KMS-11 (cell line): ENCODE measurements around the gene SYT1.

Experiments used
- H2AFZ ChIP-seq: fragments of 200-600 bp; sonication (generic); 2 replicates; pipeline ENCODE4 v1.6.1; 2016; ENCODE audit warnings: antibody characterized with exemption, mixed run types, low read depth
- H3K27ac ChIP-seq: fragments of 200-600 bp; sonication (generic); 2 replicates; pipeline ENCODE4 v1.6.1; 2016; ENCODE audit warnings: mild to moderate bottlenecking, mixed run types
- H3K27me3 ChIP-seq: fragments of 200-600 bp; sonication (generic); 2 replicates; pipeline ENCODE4 v1.6.1; 2017; ENCODE audit warnings: mild to moderate bottlenecking, low read depth, mixed run types, moderate library complexity; ENCODE audit not compliant: insufficient read depth
- H3K36me3 ChIP-seq: fragments of 200-600 bp; sonication (generic); 2 replicates; pipeline ENCODE4 v1.6.1; 2017; ENCODE audit warnings: mild to moderate bottlenecking, mixed run types; ENCODE audit not compliant: insufficient read depth
- H3K4me1 ChIP-seq: fragments of 200-600 bp; sonication (generic); 2 replicates; pipeline ENCODE4 v1.6.1; 2016; ENCODE audit warnings: mild to moderate bottlenecking, low read depth, mixed run types; ENCODE audit not compliant: poor library complexity, severe bottlenecking
- H3K4me2 ChIP-seq: fragments of 200-600 bp; sonication (generic); 2 replicates; pipeline ENCODE4 v1.7.0; 2016; ENCODE audit warnings: mild to moderate bottlenecking, mixed run types
- H3K4me3 ChIP-seq: fragments of 200-600 bp; sonication (generic); IDR thresholded peaks from 2 replicates; pipeline ENCODE4 v1.6.1; 2017; ENCODE audit warnings: low read depth, low read length, mixed read lengths; ENCODE audit not compliant: insufficient read depth
- H3K79me2 ChIP-seq: fragments of 200-600 bp; sonication (generic); 2 replicates; pipeline ENCODE4 v1.6.1; 2016; ENCODE audit warnings: low read depth, mixed run types; ENCODE audit not compliant: insufficient read depth
- H3K9ac ChIP-seq: fragments of 200-600 bp; sonication (generic); 2 replicates; pipeline ENCODE4 v1.6.1; 2016; ENCODE audit warnings: mild to moderate bottlenecking, mixed run types
- H4K20me1 ChIP-seq: fragments of 200-600 bp; sonication (generic); 2 replicates; pipeline ENCODE4 v1.6.1; 2016; ENCODE audit warnings: mild to moderate bottlenecking, mixed run types; ENCODE audit not compliant: insufficient read depth
- CTCF ChIP-seq: fragments of 200-600 bp; sonication (generic); conservative IDR thresholded peaks from 2 replicates; pipeline ENCODE4 v1.6.1; 2017; ENCODE audit warnings: low read depth, mild to moderate bottlenecking, antibody characterized with exemption, low read length, moderate library complexity, mixed read lengths

Gene SYT1

GRCh38 chr12:79019672-79020071 is 155.1 kb downstream of the SYT1 start:
- H3K27ac ChIP-seq: peak overlapping the region; percentile 17; the same call in 1 of the 2 replicates
- H3K27me3 ChIP-seq: no peaks in the 10 kb centered on the region
- no peak overlapping the region for H3K4me3 ChIP-seq
- 0 out of 2 replicates have a peak overlapping the region, but pooled peaks have one; percentile 5 for H2AFZ ChIP-seq
- H3K79me2 ChIP-seq: no peaks in the 10 kb centered on the region
- H3K36me3 ChIP-seq: no peaks in the 10 kb centered on the region
- no peaks in the 10 kb centered on the region for H4K20me1 ChIP-seq
- TF ChIP-seq CTCF: no peak
- H3K4me1 ChIP-seq: peaks cover 26% of the 10 kb centered on the region
- H3K9ac ChIP-seq: 0 out of 2 replicates have a peak overlapping the region, but pooled peaks have one; percentile 2
- H3K4me2 ChIP-seq: peak overlapping the region; percentile 70

GRCh38 chr12:79020106-79020505 is 155.5 kb downstream of the SYT1 start:
- H3K9ac ChIP-seq: no peak overlapping the region
- peak overlapping the region; percentile 17; the same call in 1 of the 2 replicates for H3K27ac ChIP-seq
- H2AFZ ChIP-seq: no peak overlapping the region
- H3K4me3 ChIP-seq: no peak overlapping the region
- H3K27me3 ChIP-seq: no peaks in the 10 kb centered on the region
- peaks cover 26% of the 10 kb centered on the region for H3K4me1 ChIP-seq
- no peaks in the 10 kb centered on the region for H4K20me1 ChIP-seq
- TF ChIP-seq CTCF: no peak
- H3K4me2 ChIP-seq: peak overlapping the region; percentile 70
- H3K36me3 ChIP-seq: no peaks in the 10 kb centered on the region
- H3K79me2 ChIP-seq: no peaks in the 10 kb centered on the region

- Histone ChIP-seq H3K79me2 (no peaks in the 10 kb centered on the region), H2AFZ (no peak overlapping the region), H3K36me3 (no peaks in the 10 kb centered on the region), H3K9ac (no peak overlapping the region), H3K27me3 (no peaks in the 10 kb centered on the region), H4K20me1 (no peaks in the 10 kb centered on the region), H3K4me1 (peaks cover 21% of the 10 kb centered on the region), H3K4me3 (no peak overlapping the region), H3K4me2 (no peak overlapping the region), H3K27ac (no peak overlapping the region)
- no peak for TF ChIP-seq CTCF
These were observed 156.4 kb downstream of the SYT1 start for GRCh38 chr12:79021021-79021420.

- H3K4me1 ChIP-seq: peaks cover 21% of the 10 kb centered on the region
- no peak for TF ChIP-seq CTCF
- no peaks in the 10 kb centered on the region for H3K79me2 ChIP-seq
- no peak overlapping the region for H3K9ac ChIP-seq
- no peaks in the 10 kb centered on the region for H3K27me3 ChIP-seq
- H3K36me3 ChIP-seq: no peaks in the 10 kb centered on the region
- no peaks in the 10 kb centered on the region for H4K20me1 ChIP-seq
- no peak overlapping the region for H2AFZ ChIP-seq
- no peak overlapping the region for H3K27ac ChIP-seq
- no peak overlapping the region for H3K4me2 ChIP-seq
- no peak overlapping the region for H3K4me3 ChIP-seq
These were observed 158.7 kb downstream of the SYT1 start for GRCh38 chr12:79023261-79023660.
